Measurements from ENCODE around the gene ADAMTSL1.

Gene ADAMTSL1

GRCh38 chr9:18585996-18586395 is 112.0 kb downstream of the ADAMTSL1 start:
- ATAC-seq: no peak
- no peak overlapping the region for H3K27ac Mint-ChIP-seq

GRCh38 chr9:18588002-18588401 is 114.0 kb downstream of the ADAMTSL1 start:
- no peak overlapping the region for H3K4me3 Mint-ChIP-seq
- peaks cover 11% of the 10 kb centered on the region for H3K9me3 Mint-ChIP-seq
- DNase-seq (no peak), ATAC-seq (no peak)
- H3K27me3 Mint-ChIP-seq: no peaks in the 10 kb centered on the region
- H3K36me3 Mint-ChIP-seq (ENCODE audit: low read depth): no peaks in the 10 kb centered on the region
- no peaks in the 10 kb centered on the region for H3K4me1 Mint-ChIP-seq
- no peak overlapping the region for H3K27ac Mint-ChIP-seq

More at GRCh38 chr9:18585996-18586395, 112.0 kb downstream of the ADAMTSL1 start:
- no peak overlapping the region for H3K4me3 Mint-ChIP-seq
- no peaks in the 10 kb centered on the region for H3K27me3 Mint-ChIP-seq
- no peak for DNase-seq
- H3K4me1 Mint-ChIP-seq: no peaks in the 10 kb centered on the region
- peaks cover 4% of the 10 kb centered on the region for H3K9me3 Mint-ChIP-seq
- no peaks in the 10 kb centered on the region for H3K36me3 Mint-ChIP-seq (ENCODE audit: low read depth)

- ATAC-seq (no peak), DNase-seq (no peak)
- no peak overlapping the region for H3K4me3 Mint-ChIP-seq
- no peaks in the 10 kb centered on the region for H3K4me1 Mint-ChIP-seq
- peaks cover 19% of the 10 kb centered on the region for H3K9me3 Mint-ChIP-seq
- H3K27ac Mint-ChIP-seq: no peak overlapping the region
- H3K36me3 Mint-ChIP-seq (ENCODE audit: low read depth): no peaks in the 10 kb centered on the region
- H3K27me3 Mint-ChIP-seq: no peaks in the 10 kb centered on the region
These were observed 117.3 kb downstream of the ADAMTSL1 start for GRCh38 chr9:18591261-18591660.

GRCh38 chr9:18594837-18595236 is 120.9 kb downstream of the ADAMTSL1 start:
- H3K27me3 Mint-ChIP-seq: no peaks in the 10 kb centered on the region
- no peak for ATAC-seq
- H3K27ac Mint-ChIP-seq: no peak overlapping the region
- peaks cover 18% of the 10 kb centered on the region for H3K9me3 Mint-ChIP-seq
- DNase-seq: no peak
- H3K4me3 Mint-ChIP-seq: no peak overlapping the region
- no peaks in the 10 kb centered on the region for H3K36me3 Mint-ChIP-seq (ENCODE audit: low read depth)
- no peaks in the 10 kb centered on the region for H3K4me1 Mint-ChIP-seq

GRCh38 chr9:18595597-18595996 is 121.6 kb downstream of the ADAMTSL1 start:
- no peak overlapping the region for H3K4me3 Mint-ChIP-seq
- no peaks in the 10 kb centered on the region for H3K36me3 Mint-ChIP-seq (ENCODE audit: low read depth)
- H3K4me1 Mint-ChIP-seq: no peaks in the 10 kb centered on the region
- H3K27ac Mint-ChIP-seq: no peak overlapping the region
- no peaks in the 10 kb centered on the region for H3K27me3 Mint-ChIP-seq
- ATAC-seq (no peak), DNase-seq (no peak)
- H3K9me3 Mint-ChIP-seq: peaks cover 16% of the 10 kb centered on the region

GRCh38 chr9:18596920-18597319 is 123.0 kb downstream of the ADAMTSL1 start:
- Mint-ChIP-seq H3K36me3 (ENCODE audit: low read depth) (no peaks in the 10 kb centered on the region), H3K4me3 (no peak overlapping the region), H3K27ac (no peak overlapping the region), H3K27me3 (no peaks in the 10 kb centered on the region), H3K4me1 (no peaks in the 10 kb centered on the region), H3K9me3 (peaks cover 8% of the 10 kb centered on the region)
- no peak for DNase-seq
- ATAC-seq: no peak

- no peak for DNase-seq
- no peak for ATAC-seq
- Mint-ChIP-seq H3K36me3 (ENCODE audit: low read depth) (no peaks in the 10 kb centered on the region), H3K4me3 (no peak overlapping the region), H3K9me3 (peaks cover 4% of the 10 kb centered on the region), H3K4me1 (no peaks in the 10 kb centered on the region), H3K27me3 (no peaks in the 10 kb centered on the region), H3K27ac (no peak overlapping the region)
These were observed 125.0 kb downstream of the ADAMTSL1 start for GRCh38 chr9:18598969-18599368.

- Mint-ChIP-seq H3K36me3 (ENCODE audit: low read depth) (no peaks in the 10 kb centered on the region), H3K27ac (no peak overlapping the region), H3K9me3 (no peaks in the 10 kb centered on the region), H3K27me3 (no peaks in the 10 kb centered on the region), H3K4me3 (no peak overlapping the region), H3K4me1 (no peaks in the 10 kb centered on the region)
- ATAC-seq: no peak
- DNase-seq: no peak
These were observed 127.1 kb downstream of the ADAMTSL1 start for GRCh38 chr9:18601026-18601425.

GRCh38 chr9:18601956-18602355 is 128.0 kb downstream of the ADAMTSL1 start:
- no peak for ATAC-seq
- Mint-ChIP-seq H3K4me3 (no peak overlapping the region), H3K27me3 (no peaks in the 10 kb centered on the region), H3K27ac (no peak overlapping the region), H3K36me3 (ENCODE audit: low read depth) (no peaks in the 10 kb centered on the region), H3K4me1 (no peaks in the 10 kb centered on the region), H3K9me3 (no peaks in the 10 kb centered on the region)
- no peak for DNase-seq

GRCh38 chr9:18604767-18605730 is 131.1 kb downstream of the ADAMTSL1 start:
- no peaks in the 10 kb centered on the region for H3K27me3 Mint-ChIP-seq
- H3K4me1 Mint-ChIP-seq: no peaks in the 10 kb centered on the region
- H3K4me3 Mint-ChIP-seq: no peak overlapping the region
- H3K9me3 Mint-ChIP-seq: no peaks in the 10 kb centered on the region
- no peaks in the 10 kb centered on the region for H3K36me3 Mint-ChIP-seq (ENCODE audit: low read depth)
- H3K27ac Mint-ChIP-seq: no peak overlapping the region
- no peak for DNase-seq
- ATAC-seq: no peak

GRCh38 chr9:18605766-18606180 is 131.8 kb downstream of the ADAMTSL1 start:
- Mint-ChIP-seq H3K9me3 (no peaks in the 10 kb centered on the region), H3K36me3 (ENCODE audit: low read depth) (no peaks in the 10 kb centered on the region), H3K4me1 (no peaks in the 10 kb centered on the region), H3K27me3 (no peaks in the 10 kb centered on the region), H3K4me3 (no peak overlapping the region), H3K27ac (no peak overlapping the region)
- ATAC-seq (no peak), DNase-seq (no peak)

- no peak for ATAC-seq
- no peak overlapping the region for H3K27ac Mint-ChIP-seq
These were observed 132.3 kb downstream of the ADAMTSL1 start for GRCh38 chr9:18606281-18606680.

GRCh38 chr9:18606846-18607245 is 132.9 kb downstream of the ADAMTSL1 start:
- Mint-ChIP-seq H3K4me3 (no peak overlapping the region), H3K4me1 (no peaks in the 10 kb centered on the region), H3K27me3 (no peaks in the 10 kb centered on the region), H3K9me3 (no peaks in the 10 kb centered on the region), H3K36me3 (ENCODE audit: low read depth) (no peaks in the 10 kb centered on the region), H3K27ac (no peak overlapping the region)
- ATAC-seq: no peak
- DNase-seq: no peak

More at GRCh38 chr9:18606281-18606680, 132.3 kb downstream of the ADAMTSL1 start:
- DNase-seq: no peak
- H3K27me3 Mint-ChIP-seq: no peaks in the 10 kb centered on the region
- H3K4me1 Mint-ChIP-seq: no peaks in the 10 kb centered on the region
- H3K4me3 Mint-ChIP-seq: no peak overlapping the region
- H3K36me3 Mint-ChIP-seq (ENCODE audit: low read depth): no peaks in the 10 kb centered on the region
- H3K9me3 Mint-ChIP-seq: no peaks in the 10 kb centered on the region

- DNase-seq (no peak), ATAC-seq (no peak)
- H3K9me3 Mint-ChIP-seq: no peaks in the 10 kb centered on the region
- H3K4me1 Mint-ChIP-seq: no peaks in the 10 kb centered on the region
- no peak overlapping the region for H3K27ac Mint-ChIP-seq
- no peaks in the 10 kb centered on the region for H3K36me3 Mint-ChIP-seq (ENCODE audit: low read depth)
- no peak overlapping the region for H3K4me3 Mint-ChIP-seq
- H3K27me3 Mint-ChIP-seq: no peaks in the 10 kb centered on the region
These were observed 134.4 kb downstream of the ADAMTSL1 start for GRCh38 chr9:18608371-18608770.

- no peak for DNase-seq
- Mint-ChIP-seq H3K9me3 (no peaks in the 10 kb centered on the region), H3K4me3 (no peak overlapping the region), H3K27me3 (no peaks in the 10 kb centered on the region), H3K27ac (no peak overlapping the region), H3K36me3 (ENCODE audit: low read depth) (no peaks in the 10 kb centered on the region), H3K4me1 (no peaks in the 10 kb centered on the region)
- ATAC-seq: no peak
These were observed 137.0 kb downstream of the ADAMTSL1 start for GRCh38 chr9:18610956-18611355.

Measured in activated naive CD8-positive, alpha-beta T cell treated with anti-CD3 and anti-CD28 coated beads, Interleukin-2, amount 50 U/mL, for 24 hours (primary cell).